ENCODE measurements around the gene GAA.
"Not testable (repeated sequence)": the region's sequence is repeated elsewhere in the genome, so short reads cannot be mapped to it uniquely, and the experiment has no call there.

The GAA gene

DNA sequence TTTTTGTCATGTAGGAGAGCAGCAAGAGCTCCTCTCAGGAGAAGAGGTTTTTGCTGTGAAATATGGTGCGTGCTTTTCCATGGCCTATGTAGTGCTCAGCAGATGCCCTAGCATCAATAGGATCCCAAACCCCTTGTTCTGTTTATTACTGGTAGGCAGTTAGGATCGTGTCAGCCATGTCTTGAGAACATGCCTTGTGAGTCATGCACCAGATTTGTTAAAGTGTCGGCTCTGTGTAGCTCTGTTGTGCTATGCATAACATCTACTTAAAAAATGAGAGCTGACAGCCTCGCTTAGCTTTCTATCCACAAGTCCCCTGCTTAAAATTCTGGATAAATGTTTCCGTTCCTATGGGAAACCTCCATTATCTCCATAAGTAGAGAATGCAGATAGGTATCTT lies 50.0 kb downstream of the GAA start:
- DNase-seq = no peak

- peak; percentile 9 for DNase-seq
Observed at GRCh38 chr17:80152081-80152702, 50.8 kb downstream of the GAA start.

DNA sequence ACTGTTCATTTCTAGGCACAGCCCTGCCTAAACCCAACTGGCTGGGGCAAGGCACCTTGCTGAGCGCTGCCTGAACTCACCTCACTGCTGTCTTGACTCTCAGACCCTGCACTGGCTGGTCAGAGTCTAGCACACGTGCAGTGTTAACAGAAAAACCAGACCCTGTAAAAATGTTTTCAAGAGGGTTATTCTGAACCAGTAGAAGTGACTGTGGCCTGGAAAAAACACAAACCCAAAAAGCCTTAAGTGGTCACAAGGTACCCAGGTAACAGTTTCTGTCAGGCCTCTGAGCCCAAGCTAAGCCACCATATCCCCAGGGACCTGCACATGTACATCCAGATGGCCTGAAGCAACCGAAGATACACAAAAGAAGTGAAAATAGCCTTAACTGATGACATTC lies 51.6 kb downstream of the GAA start:
- no peak for DNase-seq

- DNase-seq = no peak
Observed at GRCh38 chr17:80154166-80154565, 52.8 kb downstream of the GAA start.

DNA sequence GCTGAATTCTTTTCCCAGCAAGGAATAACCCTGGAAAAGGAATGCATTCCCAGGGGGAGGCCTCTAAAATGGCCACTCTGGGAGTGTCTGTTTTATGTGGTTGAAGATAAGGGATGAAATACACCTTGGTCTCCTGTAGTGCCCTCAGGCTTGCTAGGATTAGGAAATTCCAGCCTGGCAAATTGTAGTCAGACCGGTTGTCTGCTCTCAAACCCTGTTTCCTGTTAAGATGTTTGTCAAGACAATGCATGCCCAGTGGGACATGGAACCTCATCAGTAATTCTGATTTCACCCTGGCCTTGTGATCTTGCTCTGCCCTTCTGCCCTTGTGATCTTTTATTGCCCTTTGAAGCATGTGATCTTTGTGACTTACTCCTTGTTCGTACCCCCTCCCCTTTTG lies 54.2 kb downstream of the GAA start:
- DNase-seq = not testable (repeated sequence)

- DNase-seq = no peak
Observed at GRCh38 chr17:80158846-80159245, 57.5 kb downstream of the GAA start.

DNA sequence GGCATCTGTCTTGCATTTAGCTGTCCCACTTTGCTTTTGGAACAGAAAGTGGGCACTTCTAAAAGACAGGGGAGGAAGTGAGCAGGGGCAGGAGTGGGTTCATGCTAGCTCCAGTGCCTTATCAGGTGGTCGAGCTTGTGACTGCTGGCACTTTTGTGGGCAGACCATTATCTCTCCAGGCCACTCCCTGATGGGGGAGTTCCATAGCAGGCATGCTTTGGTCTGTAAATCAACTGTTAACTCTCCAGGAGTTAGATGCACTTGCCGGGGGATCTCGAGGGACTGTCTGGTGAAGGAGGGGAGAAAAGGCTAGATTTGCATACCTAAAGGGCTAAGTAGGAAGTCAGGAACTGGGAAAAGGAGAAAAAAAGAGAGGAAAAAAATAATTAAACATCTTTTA lies 59.2 kb downstream of the GAA start:
- DNase-seq = no peak

GRCh38 chr17:80163336-80163735 lies 62.0 kb downstream of the GAA start:
- DNase-seq = no peak

GRCh38 chr17:80164185-80164584 lies 62.8 kb downstream of the GAA start:
- no peak for DNase-seq

DNA sequence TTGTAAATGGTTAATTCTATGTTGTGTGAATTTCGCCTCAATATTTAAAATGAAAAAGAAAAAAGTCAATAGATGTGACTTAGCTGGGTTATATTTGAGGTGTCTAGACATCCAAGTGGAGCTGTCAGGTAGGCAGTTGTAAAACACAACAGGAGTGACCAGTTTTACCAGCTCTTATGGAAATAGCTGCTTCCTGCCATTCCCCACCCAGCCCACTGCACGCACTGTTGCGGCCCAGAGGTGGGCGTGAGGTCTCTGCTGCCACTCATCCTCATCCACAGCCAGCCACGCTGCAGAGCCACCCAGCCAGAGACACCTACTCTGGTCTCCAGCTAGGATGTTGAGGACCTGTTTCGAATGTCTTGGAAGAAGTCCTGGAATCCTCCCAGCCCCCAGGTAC lies 65.1 kb downstream of the GAA start:
- no peak for DNase-seq

DNA sequence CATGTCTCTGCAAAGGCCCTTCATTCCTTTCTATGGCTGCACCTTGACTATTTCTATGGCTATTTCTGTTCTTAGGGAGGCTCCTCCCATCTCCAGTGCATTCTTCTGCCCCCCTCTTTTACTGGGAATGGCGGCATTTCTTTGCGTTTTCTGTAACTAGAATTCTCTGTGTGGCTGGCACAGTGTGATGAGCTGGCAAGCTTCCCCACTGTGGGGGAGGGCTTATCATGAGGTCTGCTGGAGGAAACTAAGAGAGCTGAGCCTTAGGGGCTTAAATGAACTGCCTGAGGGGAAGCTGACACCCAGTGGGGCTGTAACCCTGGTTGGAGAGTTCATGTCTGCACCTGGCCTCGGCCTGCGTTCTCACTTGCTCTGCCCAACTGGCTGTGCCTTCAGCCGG lies 67.0 kb downstream of the GAA start:
- no peak for DNase-seq

- no peak for DNase-seq
Observed at GRCh38 chr17:80169107-80169506, 67.7 kb downstream of the GAA start.
